GM11168 (cell line): ENCODE measurements around the gene BRINP2.

ENCODE experiments used
- in situ Hi-C: fragments of 300-500 bp; cut with MboI; formaldehyde crosslinking; loops from one replicate; pipeline ENCODE4 v1.12.0; 2022; ENCODE audit warnings: low sequenced_read_pairs; ENCODE audit not compliant: unreplicated experiment

BRINP2 gene

DNA sequence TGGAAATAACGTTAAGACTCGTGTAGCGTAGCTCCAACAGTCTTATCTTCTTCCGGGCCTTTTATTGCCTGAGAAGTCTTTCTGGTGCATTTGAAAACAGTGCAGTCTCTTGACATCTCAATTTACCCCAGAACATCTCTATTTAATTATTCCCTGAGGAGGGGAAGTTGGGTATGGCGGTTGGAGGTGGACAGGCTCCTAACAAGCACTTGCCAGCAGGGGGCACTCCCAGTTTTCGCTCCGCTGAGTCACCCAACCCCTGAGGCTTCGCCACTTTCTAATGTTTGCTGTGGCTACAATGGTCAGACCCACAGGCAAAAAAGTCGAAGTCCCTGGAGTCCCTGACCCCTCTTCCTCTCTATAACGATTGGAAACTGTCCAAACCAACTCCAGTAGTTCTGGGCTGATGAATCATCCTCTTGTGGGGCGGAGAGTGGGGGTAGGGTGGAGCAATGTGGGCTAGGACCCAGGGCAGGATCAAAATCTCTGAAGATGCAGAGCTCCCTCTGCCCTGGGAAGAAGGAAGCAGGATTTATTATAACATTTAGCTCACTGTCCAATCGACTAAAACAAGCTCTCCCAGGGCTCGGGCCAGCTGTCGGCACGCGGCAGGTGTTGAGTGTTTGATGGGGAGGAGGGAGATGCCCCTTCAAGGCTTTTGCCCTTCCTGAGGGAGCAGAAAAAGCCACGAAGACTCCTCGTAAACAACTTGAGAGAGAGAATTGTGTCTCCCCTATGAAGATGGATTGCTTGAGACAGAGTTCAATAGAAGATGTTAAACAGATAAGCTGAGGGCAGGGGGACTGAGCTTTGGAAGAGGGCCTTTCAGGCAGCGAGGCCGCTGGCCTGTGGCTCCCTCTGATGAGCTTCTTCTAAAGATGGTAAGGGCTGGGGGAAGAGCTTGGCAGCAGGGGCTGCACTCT, 85.7 kb downstream of the BRINP2 start:
- in situ Hi-C loops, result loop anchor here (25.0 kb wide), 1 partner anchor 681 kb away; no protein-coding TSS in a partner anchor

- in situ Hi-C loops, result loop anchor here (25.0 kb wide), 1 partner anchor 680 kb away; no protein-coding TSS in a partner anchor
These were observed 86.4 kb downstream of the BRINP2 start for GRCh38 chr1:177257128-177257527.

- in situ Hi-C loops, result loop anchor here (25.0 kb wide), 1 partner anchor 680 kb away; no protein-coding TSS in a partner anchor
These were observed 86.8 kb downstream of the BRINP2 start for GRCh38 chr1:177257576-177257975.

DNA sequence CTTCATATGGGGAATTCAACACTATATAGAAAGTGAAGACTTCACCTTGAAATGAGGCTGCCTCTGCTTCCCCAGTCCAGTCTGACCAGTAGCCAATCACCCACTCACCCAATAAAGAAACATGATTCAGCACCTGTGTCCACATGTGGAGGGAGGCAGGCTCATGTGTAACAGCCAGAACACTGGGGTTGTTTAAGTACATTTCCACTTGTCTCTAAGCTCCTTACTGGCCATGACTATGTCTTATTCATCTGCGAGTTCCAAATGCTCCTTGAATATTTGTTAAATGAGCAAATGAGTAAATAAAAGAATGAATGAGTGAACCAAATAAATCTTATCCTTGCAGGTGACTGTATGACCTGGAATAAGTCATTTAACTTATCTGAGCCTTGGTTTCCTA, 100.1 kb downstream of the BRINP2 start:
- in situ Hi-C loops, result loop anchor here (25.0 kb wide), 1 partner anchor 666 kb away; no protein-coding TSS in a partner anchor

DNA sequence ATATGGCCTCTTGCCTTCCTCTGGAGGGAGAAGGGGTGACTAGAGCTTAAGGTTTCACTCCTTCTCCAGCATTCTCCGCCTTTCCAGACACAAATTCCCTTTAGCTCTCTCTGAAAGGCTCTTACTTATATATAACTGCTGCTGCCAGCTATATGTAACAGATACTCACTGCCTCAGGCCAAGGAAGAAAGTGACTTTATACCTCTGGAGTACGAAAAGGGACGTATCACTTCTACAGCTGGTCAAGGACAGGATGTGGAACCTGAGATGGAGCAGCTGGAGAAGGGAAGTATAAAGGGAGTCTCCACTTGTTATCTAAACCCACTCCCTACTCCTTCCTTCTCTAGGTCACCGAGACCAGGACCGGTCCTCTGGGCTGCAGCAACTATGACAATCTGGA, 102.4 kb downstream of the BRINP2 start:
- in situ Hi-C loops, result loop anchor here (25.0 kb wide), 1 partner anchor 664 kb away; no protein-coding TSS in a partner anchor

DNA sequence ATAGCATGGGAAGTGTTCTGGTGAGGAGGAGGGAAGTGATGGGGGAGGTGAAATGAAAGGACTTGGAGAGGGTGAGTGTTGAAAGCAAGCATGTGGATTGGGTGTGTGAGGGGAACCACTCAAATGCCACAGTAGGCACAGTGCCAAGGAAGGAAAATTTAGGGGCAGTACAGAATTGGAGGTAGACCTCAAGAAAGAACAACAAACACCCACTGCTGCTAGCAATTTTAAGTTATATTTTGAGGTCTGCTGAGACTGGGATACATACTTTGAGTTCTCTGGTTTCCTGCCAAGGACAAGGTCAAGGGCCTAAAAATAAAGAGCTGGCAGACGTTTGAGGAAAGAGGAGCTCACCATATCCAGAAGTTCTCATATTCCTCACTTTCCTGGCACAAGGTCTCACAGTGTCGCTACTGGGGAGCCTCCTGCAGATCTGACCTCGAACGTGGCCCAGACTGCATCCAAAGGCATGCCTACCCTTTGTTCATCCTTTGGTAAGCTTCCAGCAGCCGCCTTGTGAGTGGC, 104.0 kb downstream of the BRINP2 start:
- in situ Hi-C loops, result loop anchor here (25.0 kb wide), 1 partner anchor 663 kb away; no protein-coding TSS in a partner anchor

DNA sequence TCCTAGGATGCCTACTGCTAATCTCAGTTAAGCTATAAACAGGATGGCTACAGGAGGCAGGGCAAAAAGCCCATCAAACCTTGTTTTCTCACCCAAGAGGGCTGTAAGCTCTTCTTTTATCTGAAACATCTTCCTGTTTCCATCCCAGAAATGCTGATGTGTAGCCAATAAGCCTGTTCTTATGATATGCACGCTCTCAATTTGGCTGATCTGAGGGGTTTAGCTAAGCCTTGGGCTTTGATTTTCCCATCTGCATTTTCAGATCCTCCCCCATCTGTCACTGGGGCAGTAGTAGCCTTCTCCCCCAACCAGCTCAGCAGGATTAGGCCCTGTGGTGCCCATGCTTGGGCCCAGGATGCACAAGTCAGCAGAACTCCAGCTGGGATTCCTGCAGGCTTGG, 105.0 kb downstream of the BRINP2 start:
- in situ Hi-C loops, result no loop called here

DNA sequence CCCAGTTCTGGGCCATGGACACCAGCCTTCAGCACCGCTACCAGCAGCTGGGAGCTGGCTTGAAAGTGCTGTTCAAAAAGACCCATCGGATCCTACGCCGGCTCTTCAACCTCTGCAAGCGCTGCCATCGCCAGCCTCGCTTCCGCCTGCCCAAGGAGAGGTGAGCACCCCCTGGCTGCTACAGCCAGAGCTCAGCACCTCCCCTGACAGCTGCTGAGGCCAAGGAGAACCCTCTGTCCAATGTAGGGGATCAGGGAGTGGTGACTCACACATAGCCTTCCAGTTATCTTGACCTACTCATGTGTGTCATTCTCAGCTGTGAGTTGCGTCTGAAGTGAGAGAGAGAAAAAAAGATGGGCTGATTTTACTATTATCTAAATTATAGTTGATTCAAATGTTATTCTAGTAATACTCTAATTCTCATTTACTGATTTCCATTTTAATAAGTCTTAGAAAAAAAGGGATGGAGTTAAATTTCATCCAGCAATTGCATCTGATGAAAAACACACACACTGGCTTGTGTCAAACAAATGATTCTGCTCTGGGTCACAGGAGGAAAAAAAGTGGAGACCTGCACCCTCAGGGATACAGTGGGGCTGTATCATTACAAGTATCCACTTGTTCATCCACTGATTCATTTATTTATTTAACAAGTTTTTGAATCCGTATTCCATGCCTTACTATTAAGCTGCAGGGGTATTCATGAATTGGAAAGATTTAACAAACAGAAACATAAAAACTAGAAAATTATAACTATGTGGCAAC, 108.0 kb downstream of the BRINP2 start:
- in situ Hi-C loops, result no loop called here

- in situ Hi-C loops, result no loop called here
These were observed 111.1 kb downstream of the BRINP2 start for GRCh38 chr1:177281901-177282300.

GRCh38 chr1:177282976-177283375, 112.2 kb downstream of the BRINP2 start:
- in situ Hi-C loops, result no loop called here

DNA sequence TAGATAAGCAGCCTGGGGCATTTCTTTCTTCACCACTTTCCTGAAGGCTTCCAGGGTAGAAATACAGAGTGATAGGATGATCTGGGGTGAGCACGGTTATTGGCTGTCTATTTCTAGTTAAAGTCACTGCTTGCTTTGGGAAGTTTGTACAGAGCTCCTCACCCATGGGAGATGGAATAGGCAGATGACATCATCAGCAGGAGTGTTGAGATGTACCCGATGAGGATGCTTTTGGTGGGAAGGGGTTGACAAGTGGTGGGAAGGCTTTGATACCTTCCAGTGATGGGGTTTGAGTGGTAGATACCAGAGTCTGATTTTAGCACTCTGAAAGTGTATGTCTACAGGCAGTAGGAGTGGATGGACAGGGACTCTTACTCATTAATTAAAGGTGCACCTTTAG, 112.6 kb downstream of the BRINP2 start:
- in situ Hi-C loops, result no loop called here

DNA sequence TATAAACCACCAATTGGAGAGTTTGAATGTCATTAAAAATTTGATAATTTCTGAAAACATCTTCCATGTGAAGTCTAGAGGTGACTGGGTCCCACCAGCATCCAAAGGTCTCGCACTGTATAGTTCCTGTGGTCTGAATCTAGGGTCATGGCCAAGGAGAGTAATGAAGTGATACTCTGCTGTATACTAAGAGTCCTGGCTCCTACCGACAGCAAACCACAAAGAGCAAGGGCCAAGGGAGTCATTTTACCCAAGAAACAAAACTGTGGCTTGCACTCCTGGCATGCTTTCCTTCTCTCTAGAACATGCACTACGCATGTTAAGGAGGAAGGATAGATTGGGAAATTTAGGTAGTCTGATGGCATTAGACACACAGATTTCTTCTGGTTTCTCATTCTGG, 115.6 kb downstream of the BRINP2 start:
- in situ Hi-C loops, result no loop called here

DNA sequence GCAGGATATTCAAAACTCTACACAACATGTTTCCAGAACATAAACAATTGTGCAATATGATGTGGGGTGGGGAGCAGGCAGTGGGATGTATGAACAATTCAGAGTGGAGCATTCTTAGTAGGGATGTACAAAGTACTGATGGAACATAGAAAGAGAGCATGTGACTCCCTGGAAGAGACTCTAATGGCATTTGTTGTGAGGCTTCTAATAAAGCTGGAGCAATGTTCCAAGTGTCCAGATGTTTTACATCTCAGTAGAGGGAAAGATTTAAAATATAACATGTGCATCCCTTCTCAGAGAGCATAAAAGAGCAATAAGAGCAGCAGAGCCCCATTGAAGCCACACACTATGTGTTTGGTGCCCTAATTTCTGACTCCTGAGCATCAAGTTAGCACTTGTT, 116.5 kb downstream of the BRINP2 start:
- in situ Hi-C loops, result no loop called here

- in situ Hi-C loops, result no loop called here
These were observed 117.2 kb downstream of the BRINP2 start for GRCh38 chr1:177287994-177288393.

- in situ Hi-C loops, result no loop called here
These were observed 118.8 kb downstream of the BRINP2 start for GRCh38 chr1:177289532-177289931.

DNA sequence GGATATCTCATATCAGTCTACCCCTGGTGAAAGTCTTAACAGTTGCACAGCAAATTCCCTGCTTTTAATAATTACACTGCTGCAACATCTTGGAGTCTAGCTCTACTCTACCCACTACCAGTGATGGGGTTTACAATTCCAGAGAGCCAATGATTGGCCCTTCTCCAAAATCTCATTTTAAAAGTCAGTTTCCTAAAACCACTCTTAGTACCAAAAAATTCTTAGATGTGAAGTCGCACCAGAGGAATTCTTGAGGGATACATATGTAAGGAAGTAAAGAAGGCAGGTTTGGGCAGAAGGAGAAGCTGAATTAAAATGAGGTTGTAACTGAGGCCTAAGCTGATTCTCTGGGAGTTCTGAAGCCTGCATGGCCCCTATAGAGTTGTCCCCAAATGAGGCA, 129.7 kb downstream of the BRINP2 start:
- in situ Hi-C loops, result no loop called here

GRCh38 chr1:177301425-177302124, 130.8 kb downstream of the BRINP2 start:
- in situ Hi-C loops, result no loop called here

GRCh38 chr1:177302357-177303044, 131.7 kb downstream of the BRINP2 start:
- in situ Hi-C loops, result no loop called here
